Measurements from ENCODE around the gene KIF11.
"Not testable (repeated sequence)": the region's sequence is repeated elsewhere in the genome, so short reads cannot be mapped to it uniquely, and the experiment has no call there.

Gene KIF11

DNA sequence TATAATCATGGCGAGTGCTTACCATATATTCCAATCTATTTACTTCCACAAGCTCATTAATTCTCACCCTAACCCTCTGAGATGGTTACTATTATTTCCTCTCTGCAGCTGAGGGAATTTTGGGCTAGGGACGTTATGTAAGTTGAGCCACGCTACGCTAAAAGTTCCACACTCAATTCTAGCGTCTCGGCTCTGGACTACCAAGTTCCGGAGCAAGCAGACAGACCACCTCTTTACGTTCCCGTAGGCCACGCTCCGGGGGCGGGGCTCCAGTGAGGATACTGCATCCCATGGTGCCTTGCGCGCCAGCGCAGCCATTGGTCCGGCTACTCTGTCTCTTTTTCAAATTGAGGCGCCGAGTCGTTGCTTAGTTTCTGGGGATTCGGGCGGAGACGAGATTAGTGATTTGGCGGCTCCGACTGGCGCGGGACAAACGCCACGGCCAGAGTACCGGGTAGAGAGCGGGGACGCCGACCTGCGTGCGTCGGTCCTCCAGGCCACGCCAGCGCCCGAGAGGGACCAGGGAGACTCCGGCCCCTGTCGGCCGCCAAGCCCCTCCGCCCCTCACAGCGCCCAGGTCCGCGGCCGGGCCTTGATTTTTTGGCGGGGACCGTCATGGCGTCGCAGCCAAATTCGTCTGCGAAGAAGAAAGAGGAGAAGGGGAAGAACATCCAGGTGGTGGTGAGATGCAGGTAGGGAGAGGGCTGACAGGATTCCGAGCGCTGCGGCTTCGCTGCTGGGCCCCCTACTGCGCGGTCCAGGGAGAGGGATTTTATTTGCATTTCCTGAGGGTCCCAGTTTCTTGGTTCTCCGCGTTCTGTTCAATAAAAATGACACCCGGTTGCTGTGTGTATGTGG is at the start of gene KIF11:
KIF11 (plus strand) TSS at position 370 of the 858 bp plus-strand sequence; CDS start at position 616, 246 bp downstream.
- DNase-seq: peak; percentile 87

DNA sequence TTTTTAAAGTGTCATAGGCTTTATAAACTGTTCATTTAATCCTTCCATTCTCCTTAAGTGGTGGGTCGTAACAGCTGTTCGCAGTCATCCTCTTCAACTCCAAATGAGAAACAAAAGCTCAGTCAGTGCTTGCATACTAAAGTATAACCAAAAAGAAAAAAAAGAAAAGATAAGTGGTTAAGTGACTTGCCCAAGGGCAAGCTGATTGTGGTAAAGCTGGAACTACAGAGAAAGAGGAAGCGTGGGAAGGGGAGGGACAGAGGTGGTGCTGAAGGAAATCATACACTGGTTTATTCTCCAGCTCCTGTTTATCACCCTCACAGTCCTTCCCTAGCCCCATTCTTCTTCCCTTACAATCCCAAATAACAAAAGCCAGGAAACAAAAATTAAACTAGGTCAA is 48.6 kb upstream of the KIF11 start:
- DNase-seq: no peak

DNA sequence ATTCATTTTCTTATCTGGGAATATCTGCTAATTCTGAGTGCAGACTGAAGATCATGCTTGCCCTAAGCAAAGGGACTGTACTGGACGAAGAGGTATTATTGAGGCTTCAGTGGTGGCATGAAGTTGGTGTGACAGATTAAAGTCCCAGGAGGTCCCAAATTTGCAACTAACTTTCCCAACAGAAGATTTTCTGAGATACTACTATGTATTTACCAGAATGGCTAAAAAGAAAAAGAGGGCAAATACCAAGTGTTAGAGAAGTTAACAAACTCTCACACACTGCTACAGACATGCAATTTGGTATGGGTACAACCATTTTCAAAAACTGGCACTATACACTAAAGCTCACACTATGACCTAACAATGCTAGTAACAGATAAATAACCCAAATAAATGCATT is 47.4 kb upstream of the KIF11 start:
- no peak for DNase-seq

DNA sequence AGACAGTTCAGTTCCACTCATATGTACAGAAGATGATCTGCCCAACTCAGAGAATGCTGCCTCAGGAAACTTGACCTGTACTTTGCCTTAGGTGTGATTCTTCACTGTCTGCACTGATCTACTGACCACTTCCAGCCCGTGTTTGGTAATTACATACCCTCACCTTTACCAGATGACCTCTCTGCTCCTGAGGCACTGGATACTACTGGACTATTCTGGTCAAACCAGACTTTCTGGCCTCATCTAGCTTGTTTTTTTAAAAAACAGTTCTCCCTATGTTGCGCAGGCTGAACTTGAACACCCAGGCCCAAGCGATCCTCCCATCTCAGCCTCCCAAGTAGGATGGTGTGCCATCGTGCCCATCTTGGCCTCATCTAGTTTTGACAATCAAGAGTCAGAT is 45.3 kb upstream of the KIF11 start:
- DNase-seq: no peak

DNA sequence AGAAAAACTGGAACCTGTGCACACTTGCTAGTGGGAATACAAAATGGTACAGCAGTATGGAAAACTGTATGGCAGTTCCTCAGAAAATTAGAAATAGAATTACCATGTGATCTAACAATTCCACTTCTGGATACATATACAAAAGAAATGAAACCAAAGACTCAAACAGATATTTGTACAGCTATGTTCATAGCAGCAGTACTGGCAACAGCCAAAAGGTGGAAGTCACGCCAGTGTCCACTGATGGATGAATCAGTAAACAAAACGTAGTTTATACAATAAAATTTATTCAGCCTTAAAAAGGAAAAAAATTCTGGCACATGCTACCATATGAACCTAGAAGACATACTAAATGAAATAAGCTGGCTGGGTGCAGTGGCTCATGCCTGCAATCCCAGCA is 42.0 kb upstream of the KIF11 start:
- DNase-seq: no peak

DNA sequence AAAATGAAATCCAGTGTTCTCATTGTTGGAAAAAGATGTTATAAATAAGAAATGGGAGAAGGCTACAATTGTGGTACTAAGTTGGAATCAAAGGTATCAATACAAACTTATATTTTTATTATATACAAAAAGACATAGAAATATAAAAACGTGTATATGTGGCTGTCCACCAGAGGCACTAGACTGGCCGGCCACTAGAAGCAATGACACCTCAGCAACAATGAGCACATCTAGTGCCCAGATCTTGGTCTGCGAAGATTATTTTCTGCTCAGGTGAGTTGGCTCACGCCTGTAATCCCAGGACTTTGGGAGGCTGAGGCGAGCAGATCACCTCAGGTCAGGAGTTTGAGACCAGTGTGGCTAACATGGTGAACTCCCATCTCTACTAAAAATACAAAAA is 40.6 kb upstream of the KIF11 start:
- no peak for DNase-seq

DNA sequence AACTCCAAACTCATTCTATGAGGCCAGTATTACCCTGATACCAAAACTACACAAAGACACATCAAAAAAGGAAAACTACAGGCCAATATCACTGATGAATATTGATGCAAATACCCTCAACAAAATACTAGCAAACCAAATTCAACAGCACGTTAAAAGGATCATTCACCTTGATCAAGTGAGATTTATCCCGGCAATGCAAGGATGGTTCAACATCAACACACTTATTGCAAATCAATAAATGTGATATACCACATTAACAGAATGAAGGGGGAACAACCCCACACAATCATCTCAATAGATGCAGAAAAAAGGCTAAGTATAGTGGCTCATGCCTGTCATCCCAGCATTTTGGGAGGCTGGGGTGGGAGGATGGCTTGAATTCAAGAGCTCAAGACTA is 39.0 kb upstream of the KIF11 start:
- no peak for DNase-seq

DNA sequence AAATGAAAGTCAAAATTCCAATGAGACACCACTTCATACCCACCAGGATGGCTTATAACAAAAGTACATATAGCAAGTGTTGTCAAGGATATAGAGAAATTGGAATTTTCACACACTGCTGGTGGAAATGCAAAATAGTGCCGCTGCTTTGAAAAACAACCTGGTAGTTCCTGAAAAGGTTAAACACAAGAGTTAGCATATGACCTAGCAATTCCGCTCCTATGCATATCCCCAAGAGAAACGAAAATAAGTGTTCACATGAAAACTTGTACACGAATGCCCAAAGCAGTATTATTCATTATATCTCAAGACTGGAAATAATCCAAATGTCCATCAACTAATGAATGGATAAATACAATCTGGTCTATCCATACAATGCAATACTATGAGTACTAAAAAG is 33.9 kb upstream of the KIF11 start:
- DNase-seq: no peak

DNA sequence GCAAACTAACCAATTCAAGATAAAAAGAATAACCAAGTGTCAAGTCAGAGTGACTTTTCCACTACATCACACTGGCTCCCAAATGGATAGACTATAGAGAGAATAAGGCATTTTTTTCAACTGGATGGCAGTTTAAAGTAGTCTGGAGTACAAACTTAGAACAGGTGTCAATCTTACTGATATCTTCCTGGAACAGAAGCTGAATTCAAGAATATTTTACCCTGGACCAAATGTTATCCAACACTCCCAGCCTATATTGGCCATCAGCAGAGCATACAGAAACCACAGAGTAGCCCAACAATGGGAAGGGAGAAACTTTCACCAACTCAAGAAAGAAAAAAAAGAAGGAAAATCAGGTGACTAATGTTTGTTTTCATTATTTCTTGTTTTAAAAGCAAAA is 30.5 kb upstream of the KIF11 start:
- no peak for DNase-seq

DNA sequence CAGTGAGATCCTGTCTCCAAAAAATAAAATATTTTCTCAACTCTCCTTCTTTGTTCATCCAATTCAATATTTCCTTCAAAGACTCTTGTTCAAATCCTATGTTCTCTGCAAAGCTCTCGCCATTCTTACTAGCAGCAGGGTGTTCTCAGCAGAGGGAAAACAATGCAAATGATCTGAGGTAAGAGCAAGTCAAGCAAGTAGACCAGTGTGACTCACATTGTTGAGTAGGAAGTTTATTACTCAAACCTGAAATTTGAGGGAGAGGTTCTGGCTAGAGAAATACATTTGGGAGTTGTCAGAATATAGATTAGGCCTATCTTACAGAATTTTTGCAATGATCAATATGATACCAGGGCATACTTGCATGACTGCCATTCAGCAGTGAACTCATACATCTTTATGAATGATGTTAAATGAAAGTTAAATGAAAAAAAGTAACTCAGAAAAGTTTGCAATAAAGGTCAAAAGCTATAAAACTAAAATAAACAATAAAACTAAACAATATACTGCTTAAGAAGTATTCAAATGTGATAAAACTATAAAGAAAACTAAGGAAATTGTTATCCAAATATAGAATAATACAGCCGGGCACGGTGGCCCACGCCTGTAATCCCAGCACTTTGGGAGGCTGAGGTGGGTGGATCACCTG is 24.9 kb upstream of the KIF11 start:
- DNase-seq: no peak

DNA sequence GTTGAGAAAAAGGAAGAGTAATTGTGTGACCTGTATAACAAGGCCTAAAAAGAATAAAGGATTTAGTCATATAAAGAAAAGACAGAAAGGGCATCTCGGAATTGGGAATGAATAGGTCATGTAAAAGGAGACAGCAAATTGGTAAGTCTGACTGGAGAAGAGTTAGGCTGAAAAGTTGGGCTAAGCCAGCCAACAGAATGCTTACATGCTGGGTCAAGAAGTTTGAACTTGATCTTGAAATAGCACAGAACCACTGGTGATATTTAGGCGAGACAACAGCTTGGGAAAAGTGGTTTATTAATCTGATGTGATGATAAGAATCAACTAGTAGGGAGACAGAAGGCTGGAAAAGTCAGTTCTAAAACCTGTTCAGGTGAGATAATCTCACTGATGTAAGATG is 23.9 kb upstream of the KIF11 start:
- DNase-seq: no peak

DNA sequence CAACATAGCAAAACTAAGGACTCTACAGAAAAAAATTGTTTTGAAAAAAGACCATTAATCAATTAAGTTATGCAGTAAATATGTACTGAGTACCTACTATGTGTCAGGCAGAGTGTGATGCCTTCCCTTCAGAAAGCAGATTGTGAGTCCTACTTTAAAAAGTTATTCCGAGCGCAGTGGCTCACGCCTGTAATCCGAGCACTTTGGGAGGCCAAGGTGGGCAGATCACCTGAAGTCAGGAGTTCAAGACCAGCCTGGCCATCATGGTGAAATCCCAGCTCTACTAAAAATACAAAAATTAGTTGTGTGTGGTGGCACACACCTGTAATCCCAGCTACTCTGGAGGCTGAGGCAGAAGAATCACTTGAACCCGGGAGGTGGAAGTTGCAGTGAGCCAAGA is 23.3 kb upstream of the KIF11 start:
- not testable (repeated sequence) for DNase-seq

DNA sequence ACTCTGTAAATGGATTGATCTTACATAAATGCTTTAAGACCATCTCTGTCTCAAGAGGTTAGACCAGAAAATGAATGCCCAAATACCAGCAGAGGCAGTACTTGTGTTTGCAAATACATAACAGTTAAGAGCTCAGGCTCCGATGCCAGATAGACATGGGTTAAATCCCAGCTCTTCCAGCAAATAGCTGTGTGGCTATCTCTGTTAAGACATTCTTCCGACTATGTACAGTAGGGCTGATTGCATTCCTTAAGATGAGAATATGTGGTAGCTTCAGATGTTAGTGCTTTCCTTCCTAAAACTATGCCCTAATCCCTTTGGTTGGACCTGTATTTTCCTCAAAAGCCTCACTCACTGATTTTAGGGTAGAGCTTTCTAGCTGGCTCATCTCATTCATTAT is 21.3 kb upstream of the KIF11 start:
- DNase-seq: no peak

DNA sequence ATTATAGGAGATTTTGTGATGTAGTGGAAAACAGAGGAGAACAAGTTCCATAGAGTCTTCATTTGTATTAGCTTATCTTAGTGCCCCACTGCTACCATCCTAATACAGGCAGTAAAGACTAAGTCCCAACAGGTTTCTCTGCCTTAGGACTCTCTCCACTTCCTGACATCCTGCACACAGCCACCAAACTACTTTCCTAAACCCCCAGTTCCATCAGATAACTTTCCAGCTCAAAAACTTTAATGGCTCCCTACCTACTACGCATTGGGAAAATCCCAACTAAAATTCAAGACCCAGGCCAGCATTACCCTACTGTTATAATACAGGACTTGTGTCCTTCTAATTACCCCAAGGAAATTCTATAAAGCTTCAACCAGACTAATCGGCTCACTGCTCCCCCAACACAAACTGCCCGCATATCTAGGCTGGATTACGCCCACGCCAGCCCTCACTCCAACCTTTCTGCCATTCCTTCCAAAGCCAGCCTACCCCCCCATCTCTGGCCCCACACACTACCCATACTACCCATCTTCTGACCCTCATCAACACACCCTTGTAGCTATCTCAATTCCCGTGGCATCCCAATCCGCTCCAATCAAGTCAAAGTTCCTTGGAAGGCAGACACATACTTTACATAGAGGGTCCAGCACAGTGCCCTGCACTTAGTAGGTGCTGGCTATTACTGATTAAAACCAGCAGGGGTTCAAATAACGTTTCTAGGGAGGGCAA is 20.4 kb upstream of the KIF11 start:
- DNase-seq: no peak

DNA sequence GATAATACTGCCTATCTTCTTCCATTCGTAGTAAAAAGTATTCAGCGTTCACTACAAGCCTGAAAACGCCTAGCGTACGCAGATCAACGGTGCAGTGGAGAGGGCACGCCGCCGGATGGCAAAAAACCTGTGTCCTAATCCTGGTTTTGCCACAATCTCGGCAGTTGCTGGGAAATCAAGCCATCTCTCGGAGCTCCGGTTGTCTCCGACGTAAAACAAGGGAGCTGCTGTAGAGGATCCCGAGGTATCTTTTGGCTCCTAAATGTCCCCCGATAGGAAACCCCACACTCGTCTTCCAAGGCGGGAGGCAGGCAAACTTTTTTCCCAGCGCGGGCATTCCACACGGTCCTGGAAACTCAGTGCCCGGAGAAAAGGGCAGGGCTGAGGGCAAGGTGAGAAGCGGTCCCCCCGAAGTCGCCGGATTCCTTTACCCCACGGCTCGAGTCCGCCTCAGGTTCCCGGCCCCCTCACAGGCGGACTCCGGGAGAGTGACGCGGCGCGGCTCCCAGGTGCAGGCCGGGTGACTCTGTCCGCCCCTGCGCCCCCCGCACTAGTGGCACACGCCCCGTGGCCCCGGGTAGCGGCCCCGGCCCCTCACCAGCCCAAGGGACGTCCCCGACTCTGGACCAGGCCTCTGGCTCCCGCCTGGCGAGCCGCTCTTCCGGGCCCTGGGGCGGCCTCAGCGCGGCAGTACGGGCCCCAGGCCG is 19.7 kb upstream of the KIF11 start:
- DNase-seq: no peak

DNA sequence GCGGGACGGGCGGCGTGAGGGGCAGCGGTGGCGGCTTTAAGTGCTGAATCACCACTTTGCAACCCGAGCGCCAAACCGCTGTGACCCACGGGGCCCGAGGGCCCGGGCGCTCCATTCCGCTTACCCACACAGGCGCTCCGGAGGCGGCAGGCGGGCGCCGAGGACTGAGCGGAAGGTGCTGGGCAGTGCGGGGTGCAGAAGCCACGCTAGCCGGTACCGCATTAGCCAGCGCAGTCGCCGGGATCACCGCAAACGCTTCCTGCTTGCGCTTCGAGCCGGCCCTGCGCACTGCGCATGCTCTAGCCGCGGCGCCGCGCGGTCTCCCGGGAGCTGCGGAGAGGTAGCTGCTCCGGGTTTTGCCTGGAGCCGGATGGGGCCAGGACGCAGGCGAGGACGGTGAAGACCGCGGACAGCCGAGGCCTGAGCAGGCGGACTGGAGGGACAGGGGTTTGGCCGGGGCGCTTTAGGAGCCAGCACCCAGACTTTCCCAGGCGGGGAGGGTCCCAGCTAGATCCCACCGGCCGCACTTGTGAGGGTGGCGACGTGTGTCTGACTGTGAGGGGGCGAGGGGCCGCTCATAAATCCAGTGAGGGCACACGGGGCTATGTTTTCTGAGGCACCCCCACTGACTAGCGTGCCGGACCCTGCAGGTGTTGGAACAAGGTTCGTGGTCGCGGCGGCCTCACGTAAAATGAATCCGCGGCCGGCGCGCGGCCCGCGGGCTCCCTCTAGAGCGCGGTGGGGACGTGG is 19.0 kb upstream of the KIF11 start, which contains the start of gene IDE:
IDE (minus strand) TSS at position 296 of the 750 bp plus-strand sequence; CDS start at position 222, 74 bp downstream.
- peak; percentile 76 for DNase-seq

DNA sequence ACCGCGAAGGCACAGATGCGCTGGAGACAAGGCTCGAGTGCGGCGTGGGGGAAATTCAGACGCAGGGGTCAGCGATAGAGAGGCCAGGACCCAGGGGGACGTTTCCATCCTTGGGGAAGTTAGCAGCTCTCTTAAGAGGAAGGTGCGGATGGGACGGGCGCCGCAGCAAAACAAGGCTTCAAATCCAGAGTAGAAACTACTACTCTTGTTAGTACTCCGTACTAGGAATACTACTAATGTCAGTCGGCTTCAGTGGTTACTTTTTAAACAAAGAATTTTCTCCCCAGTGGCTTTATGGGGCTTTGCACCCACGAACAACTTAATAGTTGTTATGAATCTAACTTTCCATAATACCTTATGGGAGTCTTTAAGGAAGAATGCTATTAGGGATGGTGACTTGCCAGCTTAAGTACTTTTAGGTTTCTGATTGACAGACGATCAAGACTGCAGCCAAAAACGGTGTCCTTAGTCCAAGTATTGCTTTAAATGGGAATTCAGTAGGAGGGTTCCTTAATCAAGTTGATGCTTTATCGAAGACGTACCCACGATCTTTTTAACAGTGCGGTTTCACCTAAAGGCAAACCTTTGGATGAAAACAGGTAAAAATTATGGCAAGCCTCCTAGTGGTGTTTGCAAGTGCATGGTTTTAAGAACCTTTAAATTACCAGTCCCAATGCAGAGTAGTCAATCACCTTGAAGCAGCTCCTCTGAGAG is 18.2 kb upstream of the KIF11 start:
- DNase-seq: no peak

DNA sequence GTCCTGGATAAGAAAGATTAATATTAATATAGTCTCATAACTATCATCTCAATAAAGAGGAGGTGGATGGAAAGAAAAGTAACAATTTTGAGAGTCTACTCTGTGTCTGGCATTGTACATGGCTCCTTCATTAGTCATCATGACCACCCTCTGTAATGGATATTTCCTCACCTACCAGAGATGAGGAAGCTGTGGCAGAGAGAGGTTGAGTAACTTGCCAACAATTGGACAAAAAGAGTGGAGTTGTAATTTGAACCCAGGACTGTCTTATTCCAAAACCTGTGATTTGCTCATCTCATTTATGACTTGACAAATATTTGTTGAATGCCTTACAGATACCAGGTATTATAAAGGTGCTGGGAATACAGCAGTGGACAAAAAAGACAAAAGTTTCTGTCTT is 17.0 kb upstream of the KIF11 start:
- no peak for DNase-seq

DNA sequence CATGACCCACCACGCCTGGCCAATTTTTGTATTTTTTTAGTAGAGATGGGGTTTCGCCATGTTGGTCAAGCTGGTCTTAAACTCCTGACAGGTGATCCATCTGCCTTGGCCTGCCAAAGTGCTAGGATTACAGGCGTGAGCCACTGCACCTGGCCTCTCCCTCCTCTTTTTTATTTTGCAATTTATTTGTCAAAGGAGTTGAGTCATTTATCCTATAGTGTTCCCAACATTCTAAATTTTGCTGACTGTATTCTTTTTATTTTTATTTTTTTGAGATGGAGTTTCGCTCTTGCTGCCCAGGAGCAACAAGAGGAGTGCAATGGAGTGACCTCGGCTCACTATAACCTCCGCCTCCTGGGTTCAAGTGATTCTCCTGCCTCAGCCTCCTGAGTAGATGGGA is 10.6 kb upstream of the KIF11 start:
- not testable (repeated sequence) for DNase-seq

DNA sequence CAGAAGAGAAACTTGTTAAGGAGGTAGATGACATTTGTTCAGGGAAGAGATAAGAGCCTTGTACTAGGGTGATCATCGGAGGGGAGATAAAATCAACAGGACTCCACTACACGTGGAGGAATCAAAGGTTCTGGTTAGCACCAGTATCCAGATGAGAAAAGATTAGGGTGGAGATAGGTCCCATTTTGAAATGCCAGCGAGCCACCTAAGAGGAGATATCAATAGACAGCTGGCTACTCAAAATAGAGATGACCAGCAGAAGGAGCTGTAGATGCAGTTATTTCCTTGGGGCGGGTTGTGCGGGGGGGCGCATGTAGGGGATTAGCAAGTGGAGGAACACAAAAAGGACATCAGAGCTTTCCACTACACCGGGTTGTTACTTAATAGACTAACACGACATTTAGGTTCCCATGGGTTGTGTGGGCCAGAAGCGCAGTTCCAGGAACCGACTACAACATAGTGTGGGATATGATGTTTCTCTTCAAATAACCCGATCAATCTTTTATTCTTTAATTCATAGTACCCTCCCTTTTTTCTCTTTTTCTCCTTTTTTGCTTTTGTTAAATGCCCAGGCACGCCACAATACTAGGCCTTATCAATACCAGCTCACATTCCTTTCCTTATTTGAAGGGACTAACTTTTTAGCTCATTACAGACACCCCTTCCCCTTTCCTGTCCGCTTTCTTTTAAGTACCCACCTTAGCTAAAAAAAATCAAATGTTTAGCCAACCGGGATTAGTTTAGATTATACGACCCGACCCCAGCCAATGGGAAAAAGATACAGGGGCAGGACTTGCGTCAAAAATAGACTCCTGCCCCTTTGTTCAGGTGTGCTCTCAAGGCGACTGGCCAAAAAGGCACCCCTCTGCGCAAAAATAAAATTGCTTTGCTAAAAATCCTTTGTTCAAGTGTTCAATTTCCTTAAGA is 2.0 kb upstream of the KIF11 start:
- peak; percentile 11 for DNase-seq
